Trophoblast cell (in vitro differentiated cells and primary cell): Measurements from ENCODE around the gene EXOC1L.
A peak's percentile ranks its signal among the peaks of the same experiment; 100 is the strongest.

Experiments
- DNase-seq, 2 donors: peaks; one replicate each; pipeline ENCODE4 v3.0.0-alpha.2; 2016
- H2AFZ ChIP-seq: 2 replicates; pipeline ENCODE4 v1.6.1; 2013; ENCODE audit warnings: low read length, moderate library complexity, mild to moderate bottlenecking; ENCODE audit not compliant: insufficient read depth, poor library complexity
- H2AK5ac ChIP-seq: 2 replicates; pipeline ENCODE4 v1.6.1; 2013; ENCODE audit warnings: mild to moderate bottlenecking, low read length
- H2BK120ac ChIP-seq: 2 replicates; pipeline ENCODE4 v1.6.1; 2013; ENCODE audit warnings: low read length, mild to moderate bottlenecking, moderate library complexity; ENCODE audit not compliant: insufficient read depth, poor library complexity
- H2BK12ac ChIP-seq: 2 replicates; pipeline ENCODE4 v1.6.1; 2013; ENCODE audit warnings: mild to moderate bottlenecking, low read length, moderate library complexity
- H2BK5ac ChIP-seq: 2 replicates; pipeline ENCODE4 v1.6.1; 2013; ENCODE audit warnings: low read length, low read depth, moderate library complexity, mild to moderate bottlenecking; ENCODE audit not compliant: poor library complexity
- H3K14ac ChIP-seq: 2 replicates; pipeline ENCODE4 v1.6.1; 2013; ENCODE audit warnings: mild to moderate bottlenecking, low read length
- H3K18ac ChIP-seq: 2 replicates; pipeline ENCODE4 v1.6.1; 2013; ENCODE audit warnings: mild to moderate bottlenecking, low read length
- H3K23ac ChIP-seq: 2 replicates; pipeline ENCODE4 v1.6.1; 2013; ENCODE audit warnings: low read length
- H3K27ac ChIP-seq: 2 replicates; pipeline ENCODE4 v1.5.1; 2013; ENCODE audit warnings: low read depth, mild to moderate bottlenecking, inconsistent platforms, low read length, moderate library complexity
- H3K27me3 ChIP-seq: 2 replicates; pipeline ENCODE4 v1.6.1; 2013; ENCODE audit warnings: inconsistent platforms, mild to moderate bottlenecking, low read length, moderate library complexity; ENCODE audit not compliant: insufficient read depth
- H3K36me3 ChIP-seq, 2 experiments: 1 replicate in 1 of 2; 2 replicates in 1 of 2; pipeline ENCODE4 v1.6.1; 2013; ENCODE audit warnings: low read length in 2 of 2, mild to moderate bottlenecking in 2 of 2, moderate library complexity in 1 of 2; ENCODE audit not compliant: insufficient read depth in 2 of 2, control insufficient read depth in 1 of 2
- H3K4ac ChIP-seq: 2 replicates; pipeline ENCODE4 v1.6.1; 2013; ENCODE audit warnings: low read depth, mild to moderate bottlenecking, low read length, moderate library complexity
- H3K4me1 ChIP-seq, 2 experiments: 1 replicate in 1 of 2; 2 replicates in 1 of 2; pipeline ENCODE4 v1.6.1; 2013; ENCODE audit warnings: low read length in 2 of 2, mild to moderate bottlenecking in 2 of 2, moderate library complexity in 1 of 2; ENCODE audit not compliant: insufficient read depth in 2 of 2, control insufficient read depth in 1 of 2
- H3K4me2 ChIP-seq: 2 replicates; pipeline ENCODE4 v1.6.1; 2013; ENCODE audit warnings: inconsistent platforms, mild to moderate bottlenecking, low read length, moderate library complexity
- H3K4me3 ChIP-seq: 2 replicates; pipeline ENCODE4 v1.5.1; 2013; ENCODE audit warnings: mild to moderate bottlenecking, low read depth, low read length, inconsistent platforms
- H3K79me1 ChIP-seq: one replicate; pipeline ENCODE4 v1.6.1; 2013; ENCODE audit warnings: low read length
- H3K79me2 ChIP-seq: 2 replicates; pipeline ENCODE4 v1.6.1; 2013; ENCODE audit warnings: low read length, mild to moderate bottlenecking; ENCODE audit not compliant: control insufficient read depth, insufficient read depth, poor library complexity
- H3K9ac ChIP-seq: 2 replicates; pipeline ENCODE4 v1.6.1; 2013; ENCODE audit warnings: mild to moderate bottlenecking, low read length
- H3K9me3 ChIP-seq: 2 replicates; pipeline ENCODE4 v1.6.1; 2013; ENCODE audit warnings: low read depth, mild to moderate bottlenecking, control low read depth, inconsistent platforms, low read length; ENCODE audit not compliant: insufficient read depth
- H4K12ac ChIP-seq: 2 replicates; pipeline ENCODE4 v1.6.1; 2013; ENCODE audit warnings: low read depth, mild to moderate bottlenecking, low read length, moderate library complexity
- H4K8ac ChIP-seq: 2 replicates; pipeline ENCODE4 v1.6.1; 2013; ENCODE audit warnings: low read depth, mild to moderate bottlenecking, low read length, moderate library complexity
- H4K91ac ChIP-seq: one replicate; pipeline ENCODE4 v1.6.1; 2013; ENCODE audit warnings: low read depth, mild to moderate bottlenecking, low read length, moderate library complexity
- WGBS: extraction: QIAGEN DNeasy Blood & Tissue Kit; methylation state at CpG from one replicate; pipeline ENCODE4 v1.1.7; 2013; ENCODE audit warnings: missing lambda C conversion rate; ENCODE audit not compliant: insufficient read length, insufficient coverage; ENCODE audit errors: extremely low coverage; 5-methylcytosine and 5-hydroxymethylcytosine counted together

The EXOC1L gene

DNA sequence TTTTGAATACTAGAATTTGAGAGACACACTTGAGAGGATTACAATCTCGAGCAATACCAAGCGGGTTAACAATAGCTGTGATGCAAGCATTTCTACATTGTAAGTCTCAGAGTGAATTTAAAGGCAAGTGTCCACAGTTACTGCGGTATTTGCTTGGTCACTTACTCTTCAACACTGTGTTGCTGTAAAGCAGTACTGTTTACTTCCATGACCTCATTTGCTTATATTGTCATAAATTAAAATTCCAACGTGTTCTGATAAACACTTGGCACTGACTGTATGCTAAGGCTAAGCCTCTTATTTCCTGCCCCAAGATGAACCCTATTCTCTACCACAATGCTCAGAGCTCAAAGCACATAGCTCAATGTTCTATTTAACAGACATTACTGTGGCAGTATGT lies 11.1 kb downstream of the EXOC1L start:
- no peak overlapping the region for H2BK5ac ChIP-seq
- H3K23ac ChIP-seq, result no peak overlapping the region
- no peak overlapping the region for H2BK120ac ChIP-seq
- H3K27me3 ChIP-seq, result no peaks in the 10 kb centered on the region
- DNase-seq, result no peak
- no peaks in the 10 kb centered on the region for H3K36me3 ChIP-seq
- H3K79me1 ChIP-seq, result no peaks in the 10 kb centered on the region
- no peak overlapping the region for H2BK12ac ChIP-seq
- no peak overlapping the region for H3K4me3 ChIP-seq
- H4K91ac ChIP-seq, result no peak overlapping the region
- no peak overlapping the region for H2AK5ac ChIP-seq
- H3K27ac ChIP-seq, result no peak overlapping the region
- no peak overlapping the region for H3K14ac ChIP-seq
- WGBS, result no CpG with 5 or more reads among the region's 4 CpGs
- H4K12ac ChIP-seq, result no peak overlapping the region
- H3K4me2 ChIP-seq, result no peak overlapping the region
- no peak overlapping the region for H4K8ac ChIP-seq
- H3K79me2 ChIP-seq, result no peaks in the 10 kb centered on the region
- H3K9ac ChIP-seq, result no peak overlapping the region
- H3K18ac ChIP-seq, result no peak overlapping the region
- H2AFZ ChIP-seq, result no peak overlapping the region
- H3K4ac ChIP-seq, result no peak overlapping the region
- H3K9me3 ChIP-seq, result no peaks in the 10 kb centered on the region
- H3K4me1 ChIP-seq, result no peaks in the 10 kb centered on the region

GRCh38 chr4:55834086-55834795 lies 14.7 kb downstream of the EXOC1L start:
- H3K4me2 ChIP-seq, result no peak overlapping the region
- no peaks in the 10 kb centered on the region for H3K4me1 ChIP-seq
- no peak overlapping the region for H3K18ac ChIP-seq
- whole genome bisulfite sequencing, result no CpG with 5 or more reads among the region's 3 CpGs
- H3K79me1 ChIP-seq, result no peaks in the 10 kb centered on the region
- H3K79me2 ChIP-seq, result no peaks in the 10 kb centered on the region
- H3K9ac ChIP-seq, result no peak overlapping the region
- no peak overlapping the region for H2BK5ac ChIP-seq
- H3K27me3 ChIP-seq, result no peaks in the 10 kb centered on the region
- H3K27ac ChIP-seq, result no peak overlapping the region
- H3K4me3 ChIP-seq, result no peak overlapping the region
- no peak overlapping the region for H3K23ac ChIP-seq
- H2BK12ac ChIP-seq, result no peak overlapping the region
- no peaks in the 10 kb centered on the region for H3K36me3 ChIP-seq
- H2BK120ac ChIP-seq, result no peak overlapping the region
- peak; percentile 82 to 95 for DNase-seq
- no peak overlapping the region for H4K91ac ChIP-seq
- no peak overlapping the region for H3K14ac ChIP-seq
- H2AK5ac ChIP-seq, result no peak overlapping the region
- no peak overlapping the region for H4K8ac ChIP-seq
- no peaks in the 10 kb centered on the region for H3K9me3 ChIP-seq
- no peak overlapping the region for H4K12ac ChIP-seq
- no peak overlapping the region for H3K4ac ChIP-seq
- H2AFZ ChIP-seq, result no peak overlapping the region

- Histone ChIP-seq H4K91ac (no peak overlapping the region), H2AK5ac (no peak overlapping the region), H2BK12ac (no peak overlapping the region), H3K27ac (no peak overlapping the region), H3K4me3 (no peak overlapping the region), H3K27me3 (no peaks in the 10 kb centered on the region), H3K23ac (no peak overlapping the region), H2BK5ac (no peak overlapping the region), H3K4me1 (no peaks in the 10 kb centered on the region), H3K14ac (no peak overlapping the region), H2BK120ac (no peak overlapping the region), H3K79me2 (no peaks in the 10 kb centered on the region), H3K79me1 (no peaks in the 10 kb centered on the region), H3K4me2 (no peak overlapping the region), H2AFZ (no peak overlapping the region), H3K18ac (no peak overlapping the region), H4K12ac (no peak overlapping the region), H3K9ac (no peak overlapping the region), H3K4ac (no peak overlapping the region), H3K36me3 (no peaks in the 10 kb centered on the region), H4K8ac (no peak overlapping the region), H3K9me3 (no peaks in the 10 kb centered on the region)
- WGBS, result no CpG with 5 or more reads among the region's 1 CpG
- DNase-seq, result no peak
These were observed 18.3 kb downstream of the EXOC1L start for GRCh38 chr4:55837903-55838302.

DNA sequence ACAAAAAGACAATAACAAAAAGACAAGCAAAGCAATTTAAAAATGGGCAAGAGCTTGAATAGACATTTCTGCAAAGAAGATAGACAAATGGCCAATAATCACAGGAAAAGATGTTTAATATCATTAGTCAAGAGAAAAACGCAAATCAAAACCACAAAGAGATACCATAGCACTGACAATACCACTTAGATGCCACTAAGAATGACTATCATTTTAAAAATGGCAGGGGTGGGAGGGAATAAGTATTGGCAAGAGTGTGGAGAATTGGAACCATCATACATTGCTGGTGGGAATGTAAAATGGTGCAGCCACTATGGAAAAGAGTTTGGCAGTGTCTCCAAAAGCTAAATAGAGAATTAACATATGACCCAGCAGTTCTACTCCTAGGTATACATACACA lies 18.8 kb downstream of the EXOC1L start:
- no peaks in the 10 kb centered on the region for H3K27me3 ChIP-seq
- no peak overlapping the region for H2BK120ac ChIP-seq
- no peak overlapping the region for H2BK5ac ChIP-seq
- WGBS, result no CpG with 5 or more reads among the region's 1 CpG
- H4K91ac ChIP-seq, result no peak overlapping the region
- H4K12ac ChIP-seq, result no peak overlapping the region
- no peaks in the 10 kb centered on the region for H3K9me3 ChIP-seq
- no peak overlapping the region for H2AFZ ChIP-seq
- no peaks in the 10 kb centered on the region for H3K79me1 ChIP-seq
- H2BK12ac ChIP-seq, result no peak overlapping the region
- H2AK5ac ChIP-seq, result no peak overlapping the region
- no peak overlapping the region for H3K14ac ChIP-seq
- H3K4me2 ChIP-seq, result no peak overlapping the region
- no peak overlapping the region for H3K18ac ChIP-seq
- H3K4ac ChIP-seq, result no peak overlapping the region
- no peaks in the 10 kb centered on the region for H3K4me1 ChIP-seq
- H3K79me2 ChIP-seq, result no peaks in the 10 kb centered on the region
- H4K8ac ChIP-seq, result no peak overlapping the region
- H3K9ac ChIP-seq, result no peak overlapping the region
- no peaks in the 10 kb centered on the region for H3K36me3 ChIP-seq
- H3K4me3 ChIP-seq, result no peak overlapping the region
- H3K23ac ChIP-seq, result no peak overlapping the region
- peak in 1 of 2 donors; percentile 22 for DNase-seq
- no peak overlapping the region for H3K27ac ChIP-seq
